ENCODE measurements around the gene MRPS16. TPM values are rescaled to one million over a fixed set of nuclear protein-coding genes. Genes with fewer than 3 reads are reported as not detected.

Gene MRPS16
- total and polyA plus RNA-seq, 2 of the 13 experiments (the other 11 are each of a cell fraction or from before 2014, with no cell fraction given), result 70.1 to 135 TPM

- TF ChIP-seq HNF1A (IDR thresholded peaks at IDR 0.05; ENCODE audit: low read depth), result no peak
- TF ChIP-seq HNF1A (CRISPR knock-in tag; IDR thresholded peaks at IDR 0.05; ENCODE audit: borderline replicate concordance), result peak; percentile 88; the same call in 1 of the 2 replicates
- peak; percentile 84; the same call in 1 of the 2 replicates for TF ChIP-seq STAT6 (CRISPR knock-in tag; IDR thresholded peaks at IDR 0.05; ENCODE audit: borderline replicate concordance)
- no peak for TF ChIP-seq ATF6 (CRISPR knock-in tag; conservative IDR thresholded peaks at IDR 0.05)
- TF ChIP-seq PREB (CRISPR knock-in tag; IDR thresholded peaks at IDR 0.05), result no peak
- TF ChIP-seq MAF1 (CRISPR knock-in tag; IDR thresholded peaks at IDR 0.05; ENCODE audit: borderline replicate concordance), result peak; percentile 74; the same call in 1 of the 2 replicates
- peak; percentile 97 for TF ChIP-seq UBTF (CRISPR knock-in tag; IDR thresholded peaks at IDR 0.05)
- TF ChIP-seq ZBTB26 (CRISPR knock-in tag; IDR thresholded peaks at IDR 0.05; ENCODE audit: borderline replicate concordance), result no peak
- TF ChIP-seq ZNF790 (CRISPR knock-in tag; IDR thresholded peaks at IDR 0.05; ENCODE audit: borderline replicate concordance), result no peak
- TF ChIP-seq ZNF580 (CRISPR knock-in tag; IDR thresholded peaks at IDR 0.05; ENCODE audit: borderline replicate concordance, low read depth), result peak; percentile 86; the same call in 1 of the 2 replicates
Measured at GRCh38 chr10:73246646-73247508, 5.6 kb downstream of the MRPS16 start, which contains the start of gene DNAJC9 (continued).
